ENCODE data around the gene MRPL48. TPM values are rescaled to one million over a fixed set of nuclear protein-coding genes. Genes with fewer than 3 reads are reported as not detected.

The MRPL48 gene
- total and polyA plus RNA-seq, 2 of the 8 experiments (the other 6 are each of a cell fraction or from before 2014, with no cell fraction given) = 34.9 to 59.9 TPM

GRCh38 chr11:73781303-73781702, 6.4 kb upstream of the MRPL48 start:
- Histone ChIP-seq H3K27ac (ENCODE audit: low read depth, low read length) (no peak overlapping the region), H3K23ac (ENCODE audit: insufficient read length) (no peak overlapping the region), H4K20me1 (replicated peaks in 1 of 2; ENCODE audit: control insufficient read depth in 1 of 2, insufficient read depth in 2 of 2, low read length in 2 of 2) (no peaks in the 10 kb centered on the region), H3K9me3 (ENCODE audit: insufficient read depth in 2 of 2, low read depth in 1 of 2, low read length in 1 of 2) (no peaks in the 10 kb centered on the region), H3K4me1 (replicated peaks in 1 of 4; ENCODE audit: control insufficient read depth in 3 of 4, insufficient read depth in 4 of 4, low read length in 3 of 4) (peaks cover 3 to 7% (median 6%) of the 10 kb centered on the region in 4 experiments; a peak in 4 of 7 replicates), H3K4me2 (ENCODE audit: insufficient read depth in 1 of 2, low read depth in 2 of 2, low read length in 2 of 2) (no peak overlapping the region), H3K79me2 (ENCODE audit: control insufficient read depth in 1 of 2, insufficient read depth in 2 of 2, low read length in 2 of 2) (no peaks in the 10 kb centered on the region), H2BK15ac (ENCODE audit: low read length) (no peak overlapping the region), H4K91ac (replicated peaks; ENCODE audit: insufficient read length, low read length) (no peak overlapping the region), H2BK120ac (replicated peaks; ENCODE audit: low read depth, low read length) (no peak overlapping the region), H2BK12ac (ENCODE audit: low read depth, low read length) (no peak overlapping the region), H2BK20ac (ENCODE audit: low read length) (no peak overlapping the region), H3K56ac (replicated peaks; ENCODE audit: insufficient read length, low read depth, low read length) (no peak overlapping the region), H4K8ac (ENCODE audit: extremely low read depth, insufficient read depth, low read length) (no peak overlapping the region), H2BK5ac (ENCODE audit: low read depth, low read length) (no peak overlapping the region), H3K23me2 (ENCODE audit: low read depth, low read length) (peaks cover 2% of the 10 kb centered on the region; the same call in 1 of the 2 replicates), H3K4ac (replicated peaks; ENCODE audit: insufficient read length, low read depth, low read length) (no peak overlapping the region), H3K79me1 (ENCODE audit: low read depth, low read length) (no peaks in the 10 kb centered on the region), H3K36me3 (ENCODE audit: control insufficient read depth in 2 of 4, insufficient read depth in 4 of 4, low read length in 3 of 4) (no peaks in the 10 kb centered on the region), H3K4me3 (ENCODE audit: extremely low read depth in 1 of 4, insufficient read depth in 2 of 4, low read depth in 3 of 4, low read length in 4 of 4) (no peak overlapping the region), H3K14ac (ENCODE audit: insufficient read length) (no peak overlapping the region), H4K5ac (ENCODE audit: insufficient read length, low read depth, low read length) (no peak overlapping the region), H3K18ac (ENCODE audit: extremely low read depth, low read length) (no peak overlapping the region), H3K9ac (replicated peaks in 1 of 4; ENCODE audit: extremely low read depth in 1 of 4, low read depth in 3 of 4, low read length in 3 of 4) (no peak overlapping the region), H2AFZ (ENCODE audit: low read length) (no peak overlapping the region), H3K27me3 (replicated peaks in 1 of 4; ENCODE audit: control insufficient read depth in 3 of 4, extremely low read depth in 1 of 4, insufficient read depth in 3 of 4, low read length in 3 of 4) (no peaks in the 10 kb centered on the region), H2AK5ac (ENCODE audit: low read depth, low read length) (no peak overlapping the region)
- CTCF ChIA-PET (ENCODE audit: partially characterized antibody) = no interaction called here
- no peak for TF ChIP-seq ATF2 (IDR thresholded peaks at IDR 0.05; ENCODE audit: low read length)
- no peak for DNase-seq (ENCODE audit: low read depth in 1 of 2, low spot score in 2 of 2)
- no peak for FAIRE-seq
- POLR2A ChIA-PET (ENCODE audit: partially characterized antibody) = interaction anchor here (5.9 kb wide), 1 partner anchor 16 kb away, joined by 126 read pairs; the partner anchor contains the start of gene RAB6A
- WGBS, 2 experiments (ENCODE audit: extremely low coverage in 1 of 2, insufficient coverage in 1 of 2, insufficient read length in 1 of 2, insufficient replicate concordance in 2 of 2, low coverage in 1 of 2, low lambda C conversion rate in 2 of 2, missing lambda C conversion rate in 1 of 2) = 89% methylated on average over 6 of the region's 6 CpGs; no CpG with 5 or more reads in 1 of the 2 experiments
